HG03378 (cell line): ENCODE data around the gene ECM1.

Experiments
- ATAC-seq: cut with Tn5 transposase; IDR thresholded peaks from one replicate; pipeline ENCODE4 v1.9.1; 2021; ENCODE audit warnings: mild to moderate bottlenecking, moderate library complexity; ENCODE audit not compliant: unreplicated experiment

Gene ECM1

DNA sequence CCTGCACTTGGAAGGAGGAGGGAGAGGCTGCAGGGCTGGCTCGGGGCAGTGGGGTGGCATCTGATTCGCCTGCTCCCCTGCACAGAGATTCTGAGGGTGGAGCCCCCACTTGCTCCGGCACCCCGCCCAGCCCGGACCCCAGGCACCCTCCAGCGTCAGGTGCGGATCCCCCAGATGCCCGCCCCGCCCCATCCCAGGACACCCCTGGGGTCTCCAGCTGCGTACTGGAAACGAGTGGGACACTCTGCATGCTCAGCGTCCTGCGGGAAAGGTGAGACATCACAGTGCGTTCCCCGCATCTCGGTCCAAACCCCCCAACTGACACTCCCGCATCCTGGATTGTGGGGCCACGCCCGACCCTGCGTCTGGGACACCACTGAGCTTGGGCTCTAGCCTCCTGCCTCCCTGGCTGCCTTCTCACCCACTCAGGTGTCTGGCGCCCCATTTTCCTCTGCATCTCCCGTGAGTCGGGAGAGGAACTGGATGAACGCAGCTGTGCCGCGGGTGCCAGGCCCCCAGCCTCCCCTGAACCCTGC is 49.2 kb downstream of the ECM1 start:
- no peak for ATAC-seq

DNA sequence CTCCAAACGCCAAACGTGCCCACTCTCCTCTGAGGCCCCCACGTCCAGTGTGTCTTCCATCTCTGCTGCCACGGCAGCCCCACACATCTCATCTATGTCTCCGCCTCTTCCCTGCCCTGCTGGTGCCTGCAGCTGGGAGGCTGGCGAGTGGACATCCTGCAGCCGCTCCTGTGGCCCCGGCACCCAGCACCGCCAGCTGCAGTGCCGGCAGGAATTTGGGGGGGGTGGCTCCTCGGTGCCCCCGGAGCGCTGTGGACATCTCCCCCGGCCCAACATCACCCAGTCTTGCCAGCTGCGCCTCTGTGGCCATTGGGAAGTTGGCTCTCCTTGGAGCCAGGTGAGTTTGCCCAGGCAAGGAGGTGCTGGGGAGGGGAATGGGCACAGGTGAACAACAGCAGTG is 49.9 kb downstream of the ECM1 start:
- no peak for ATAC-seq

DNA sequence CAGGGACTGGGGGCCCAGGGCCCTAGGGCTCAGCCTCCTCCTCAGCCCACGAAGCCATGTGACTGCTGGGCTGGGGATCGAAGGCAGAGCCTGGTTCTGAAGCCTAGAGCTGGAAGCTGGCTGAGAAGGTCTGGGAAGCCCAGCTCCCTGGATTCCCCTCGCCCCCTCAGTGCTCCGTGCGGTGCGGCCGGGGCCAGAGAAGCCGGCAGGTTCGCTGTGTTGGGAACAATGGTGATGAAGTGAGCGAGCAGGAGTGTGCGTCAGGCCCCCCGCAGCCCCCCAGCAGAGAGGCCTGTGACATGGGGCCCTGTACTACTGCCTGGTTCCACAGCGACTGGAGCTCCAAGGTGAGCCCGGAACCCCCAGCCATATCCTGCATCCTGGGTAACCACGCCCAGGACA is 50.4 kb downstream of the ECM1 start:
- no peak for ATAC-seq

DNA sequence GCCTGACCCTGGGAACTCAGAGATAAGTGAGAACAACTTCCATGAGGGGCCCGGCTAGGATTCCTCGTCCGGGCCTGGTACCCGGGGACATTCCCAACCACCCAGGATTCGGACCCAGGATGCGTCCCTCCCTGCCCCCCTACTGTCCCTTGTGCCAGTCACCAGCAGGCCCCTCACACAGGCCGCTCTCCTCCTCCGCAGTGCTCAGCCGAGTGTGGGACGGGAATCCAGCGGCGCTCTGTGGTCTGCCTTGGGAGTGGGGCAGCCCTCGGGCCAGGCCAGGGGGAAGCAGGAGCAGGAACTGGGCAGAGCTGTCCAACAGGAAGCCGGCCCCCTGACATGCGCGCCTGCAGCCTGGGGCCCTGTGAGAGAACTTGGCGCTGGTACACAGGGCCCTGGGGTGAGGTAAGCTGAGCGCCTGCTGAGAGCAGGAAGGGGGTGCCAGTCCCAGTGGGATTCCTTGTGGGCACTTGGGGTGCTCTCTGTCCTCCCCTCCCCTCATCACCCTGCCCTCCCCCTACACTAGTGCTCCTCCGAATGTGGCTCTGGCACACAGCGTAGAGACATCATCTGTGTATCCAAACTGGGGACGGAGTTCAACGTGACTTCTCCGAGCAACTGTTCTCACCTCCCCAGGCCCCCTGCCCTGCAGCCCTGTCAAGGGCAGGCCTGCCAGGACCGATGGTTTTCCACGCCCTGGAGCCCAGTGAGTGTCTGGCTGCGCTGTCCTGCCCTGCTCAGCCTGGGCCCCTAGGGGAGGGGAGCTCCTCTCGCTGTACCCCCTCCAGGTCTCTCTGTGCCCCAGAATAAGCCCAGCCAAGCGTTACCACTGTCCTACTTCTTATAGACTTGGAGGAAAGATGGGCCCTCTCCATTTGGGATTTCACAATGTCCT is 51.1 kb downstream of the ECM1 start:
- no peak for ATAC-seq

DNA sequence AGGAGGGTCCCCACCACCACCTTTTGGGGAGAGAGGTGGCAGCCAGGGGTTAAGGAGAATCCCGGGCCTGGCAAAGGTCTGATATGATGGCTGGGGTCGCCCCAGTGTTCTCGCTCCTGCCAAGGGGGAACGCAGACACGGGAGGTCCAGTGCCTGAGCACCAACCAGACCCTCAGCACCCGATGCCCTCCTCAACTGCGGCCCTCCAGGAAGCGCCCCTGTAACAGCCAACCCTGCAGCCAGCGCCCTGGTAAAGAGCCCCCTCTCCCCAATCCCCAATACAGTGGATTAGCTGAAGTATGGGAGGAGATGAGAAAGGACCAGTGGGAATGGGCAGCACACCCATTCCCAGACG is 51.7 kb downstream of the ECM1 start:
- no peak for ATAC-seq

DNA sequence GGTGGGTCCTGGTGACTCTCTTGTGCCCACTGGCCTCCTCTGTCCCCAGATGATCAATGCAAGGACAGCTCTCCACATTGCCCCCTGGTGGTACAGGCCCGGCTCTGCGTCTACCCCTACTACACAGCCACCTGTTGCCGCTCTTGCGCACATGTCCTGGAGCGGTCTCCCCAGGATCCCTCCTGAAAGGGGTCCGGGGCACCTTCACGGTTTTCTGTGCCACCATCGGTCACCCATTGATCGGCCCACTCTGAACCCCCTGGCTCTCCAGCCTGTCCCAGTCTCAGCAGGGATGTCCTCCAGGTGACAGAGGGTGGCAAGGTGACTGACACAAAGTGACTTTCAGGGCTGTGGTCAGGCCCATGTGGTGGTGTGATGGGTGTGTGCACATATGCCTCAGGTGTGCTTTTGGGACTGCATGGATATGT is 52.1 kb downstream of the ECM1 start:
- ATAC-seq: no peak

DNA sequence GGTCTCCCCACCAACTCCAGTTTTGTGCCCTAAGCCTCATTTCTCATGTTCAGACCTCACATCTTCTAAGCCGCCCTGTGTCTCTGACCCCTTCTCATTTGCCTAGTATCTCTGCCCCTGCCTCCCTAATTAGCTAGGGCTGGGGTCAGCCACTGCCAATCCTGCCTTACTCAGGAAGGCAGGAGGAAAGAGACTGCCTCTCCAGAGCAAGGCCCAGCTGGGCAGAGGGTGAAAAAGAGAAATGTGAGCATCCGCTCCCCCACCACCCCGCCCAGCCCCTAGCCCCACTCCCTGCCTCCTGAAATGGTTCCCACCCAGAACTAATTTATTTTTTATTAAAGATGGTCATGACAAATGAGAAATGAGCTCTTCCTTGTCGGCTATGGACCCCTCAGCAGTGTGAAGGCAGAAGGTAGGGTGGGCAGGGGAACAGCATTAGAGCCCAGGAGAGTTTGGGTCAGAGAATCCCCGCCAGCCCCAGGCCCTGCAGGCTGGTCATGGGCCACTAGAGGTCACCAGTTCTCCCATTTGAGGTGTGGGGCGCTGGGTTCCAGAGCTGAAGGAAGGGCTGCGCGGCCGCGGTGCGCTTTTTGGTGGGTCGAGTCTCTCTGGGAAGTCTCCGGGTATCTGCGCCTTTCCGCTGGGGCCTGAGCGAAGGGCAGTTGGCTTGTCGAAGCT is 52.8 kb downstream of the ECM1 start:
- ATAC-seq: no peak

DNA sequence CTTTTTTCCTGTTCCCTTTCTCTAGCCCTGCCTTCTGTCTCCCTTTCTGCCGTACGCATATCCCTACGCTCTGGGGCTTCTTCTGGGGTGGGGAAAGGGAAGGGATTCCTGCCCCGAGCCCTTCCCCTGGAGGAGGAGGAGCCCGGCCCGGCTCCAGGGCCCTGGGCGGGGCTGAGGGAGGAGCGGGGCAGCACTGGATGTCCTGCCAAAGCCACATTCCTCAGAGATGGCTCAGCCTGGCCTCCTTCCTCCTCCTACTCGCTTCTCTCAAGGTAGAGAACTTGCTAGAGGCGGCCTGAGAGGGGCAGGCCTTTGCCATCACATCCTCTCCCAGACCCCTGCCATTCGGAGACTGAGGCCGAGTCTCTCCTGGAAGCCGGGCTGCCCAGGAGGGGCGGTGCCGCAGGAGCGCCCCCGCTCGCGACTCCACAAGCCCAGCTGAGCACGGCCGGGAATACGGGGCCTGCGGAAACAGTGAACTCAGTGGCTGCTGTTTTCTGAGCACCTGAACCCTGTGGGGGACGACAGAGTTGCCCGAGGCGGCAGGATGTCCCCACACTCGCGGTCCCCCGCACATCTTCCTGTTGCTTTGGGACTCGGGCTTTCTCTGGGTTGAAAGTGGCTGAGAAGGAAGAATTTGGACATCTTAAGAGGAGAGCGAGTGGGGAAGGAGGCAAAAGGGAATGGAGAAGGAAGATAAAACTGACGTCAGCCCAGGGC is 53.5 kb downstream of the ECM1 start:
- no peak for ATAC-seq

DNA sequence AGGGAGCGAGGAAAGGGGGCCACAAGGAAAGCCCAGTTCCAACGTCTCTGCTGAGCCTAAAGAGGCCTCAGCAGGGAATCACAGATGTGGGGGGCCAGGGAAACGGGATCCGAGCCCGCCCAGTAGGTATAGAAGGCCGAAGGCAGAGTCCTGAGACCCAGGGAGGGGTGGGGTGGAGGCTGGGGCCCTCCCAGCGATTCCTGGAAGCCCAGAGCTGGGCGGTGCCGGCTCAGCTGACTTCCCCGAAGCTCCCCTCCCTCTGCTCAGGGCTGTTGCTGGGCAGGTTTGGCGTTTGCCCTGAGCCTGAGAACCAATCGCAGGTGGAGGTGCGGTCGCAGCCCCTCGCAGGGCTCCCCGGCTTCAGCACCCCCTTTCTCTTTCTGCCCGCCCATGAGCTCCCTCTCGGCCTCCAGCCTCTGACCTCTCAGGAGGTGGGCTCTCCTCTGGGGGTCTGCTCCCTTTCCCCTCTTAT is 54.1 kb downstream of the ECM1 start:
- ATAC-seq: no peak

DNA sequence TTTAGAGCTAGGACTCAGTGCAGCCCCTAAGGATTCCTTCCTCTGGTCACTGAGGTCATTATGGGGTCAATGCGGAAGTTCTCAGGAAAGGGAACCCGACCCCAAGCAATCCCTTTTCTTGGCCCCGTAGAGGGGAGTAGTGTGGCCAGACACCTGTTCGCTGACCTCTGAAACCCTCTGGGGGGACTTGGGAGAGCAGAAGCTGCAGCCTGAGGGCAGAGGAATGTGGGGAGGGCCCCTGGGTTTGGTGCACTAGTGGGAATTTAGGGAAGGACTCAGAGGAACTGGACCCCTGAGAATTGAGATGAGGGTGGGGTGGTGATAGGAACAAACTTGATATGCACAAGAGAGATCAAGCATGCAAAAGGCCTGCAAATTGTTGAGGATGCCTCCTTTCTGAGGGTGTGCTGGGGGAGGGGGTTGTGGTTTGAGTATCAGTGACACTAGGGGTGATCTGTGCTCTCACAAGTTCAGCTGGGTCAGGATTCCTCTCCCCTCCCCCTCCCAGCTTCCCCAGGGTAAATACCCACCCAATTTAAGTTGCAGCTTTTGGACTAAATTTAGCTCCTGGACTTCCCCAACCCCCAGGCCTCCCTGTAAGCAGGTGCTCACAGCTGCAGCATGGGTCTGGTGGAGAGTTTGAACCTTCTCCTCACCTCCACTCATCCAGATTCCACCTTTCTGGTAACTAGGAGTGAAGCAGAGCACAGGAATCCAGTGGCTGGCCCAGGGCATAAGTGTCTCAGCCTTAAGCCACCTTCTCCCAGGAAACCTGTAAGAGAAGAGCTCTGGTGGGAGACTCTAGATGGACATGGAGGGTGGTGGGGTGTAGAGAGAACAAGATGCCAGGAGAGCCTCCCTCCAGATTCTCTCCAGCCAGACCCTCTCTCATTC is 54.8 kb downstream of the ECM1 start:
- peak; percentile 38 for ATAC-seq
